Measurements from ENCODE around the gene ARID5B.

- TF ChIP-seq ZNF274 (IDR thresholded peaks at IDR 0.05; ENCODE audit: low read depth, low read length), result no peak
- TF ChIP-seq SUZ12 (IDR thresholded peaks at IDR 0.05; ENCODE audit: extremely low read depth, insufficient read depth, insufficient read length), result no peak
- no peak for TF ChIP-seq YY1 (IDR thresholded peaks at IDR 0.05; ENCODE audit: insufficient read depth, insufficient read length)
Observed at GRCh38 chr10:62054408-62054807, 152.9 kb downstream of the ARID5B start.

Data from NT2/D1 (cell line).